ENCODE measurements around the gene NUDT8. TPM values are rescaled to one million over a fixed set of nuclear protein-coding genes. Genes with fewer than 3 reads are reported as not detected.

NUDT8 gene
- total RNA-seq, 1 donor from 2014 or later = 3.0 TPM

DNA sequence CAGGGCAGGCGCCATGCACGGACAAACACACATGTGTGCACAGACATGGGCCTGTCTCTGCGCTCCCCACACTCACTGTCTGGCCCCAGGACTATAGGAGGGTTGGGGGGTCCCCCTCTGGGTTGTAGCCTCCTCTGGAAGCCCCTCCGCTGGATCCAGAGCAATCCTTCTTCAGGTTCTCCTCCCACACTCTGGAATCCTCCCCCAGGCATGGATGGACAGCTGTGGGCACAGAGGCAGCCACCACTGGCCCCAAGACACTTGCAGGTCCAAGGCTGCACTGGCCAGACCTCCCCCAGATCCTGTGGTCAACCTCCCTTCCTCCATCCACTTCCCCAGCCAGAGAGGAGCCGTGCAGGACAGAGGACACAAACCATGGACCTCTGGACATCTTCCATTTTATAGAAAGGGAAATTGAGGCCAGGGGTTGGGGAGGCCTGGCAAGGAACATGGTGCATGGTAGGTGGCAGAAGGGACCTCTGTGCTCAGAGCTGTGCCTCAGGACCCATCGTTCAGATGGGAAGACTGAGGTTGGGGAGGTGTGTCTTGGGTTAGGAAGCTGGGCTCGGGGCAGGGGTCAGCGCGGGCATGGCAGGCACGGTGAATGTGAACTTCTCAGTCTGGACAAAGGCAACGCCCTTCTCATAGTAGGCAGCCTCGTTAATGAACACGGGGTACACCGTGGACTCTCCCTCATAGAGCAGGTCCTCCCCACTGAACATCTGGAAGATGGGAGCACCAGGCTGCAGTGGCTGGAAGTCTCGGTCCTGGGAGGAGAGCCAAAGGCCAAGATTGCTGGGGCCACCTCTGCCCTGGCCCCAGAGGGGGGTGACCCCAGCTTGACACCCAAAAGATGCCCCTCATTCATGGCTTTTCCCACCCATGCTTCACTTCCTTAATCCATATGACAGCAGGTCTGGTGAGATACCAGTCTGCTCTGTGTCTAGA is 12.7 kb upstream of the NUDT8 start:
- TF ChIP-seq EZH2 (IDR thresholded peaks at IDR 0.05; ENCODE audit: insufficient read depth, low read length) = no peak
- TF ChIP-seq, protein P1, sequence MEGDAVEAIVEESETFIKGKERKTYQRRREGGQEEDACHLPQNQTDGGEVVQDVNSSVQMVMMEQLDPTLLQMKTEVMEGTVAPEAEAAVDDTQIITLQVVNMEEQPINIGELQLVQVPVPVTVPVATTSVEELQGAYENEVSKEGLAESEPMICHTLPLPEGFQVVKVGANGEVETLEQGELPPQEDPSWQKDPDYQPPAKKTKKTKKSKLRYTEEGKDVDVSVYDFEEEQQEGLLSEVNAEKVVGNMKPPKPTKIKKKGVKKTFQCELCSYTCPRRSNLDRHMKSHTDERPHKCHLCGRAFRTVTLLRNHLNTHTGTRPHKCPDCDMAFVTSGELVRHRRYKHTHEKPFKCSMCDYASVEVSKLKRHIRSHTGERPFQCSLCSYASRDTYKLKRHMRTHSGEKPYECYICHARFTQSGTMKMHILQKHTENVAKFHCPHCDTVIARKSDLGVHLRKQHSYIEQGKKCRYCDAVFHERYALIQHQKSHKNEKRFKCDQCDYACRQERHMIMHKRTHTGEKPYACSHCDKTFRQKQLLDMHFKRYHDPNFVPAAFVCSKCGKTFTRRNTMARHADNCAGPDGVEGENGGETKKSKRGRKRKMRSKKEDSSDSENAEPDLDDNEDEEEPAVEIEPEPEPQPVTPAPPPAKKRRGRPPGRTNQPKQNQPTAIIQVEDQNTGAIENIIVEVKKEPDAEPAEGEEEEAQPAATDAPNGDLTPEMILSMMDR (IDR thresholded peaks at IDR 0.05; ENCODE audit: insufficient read depth, low read depth, low read length) = no peak
- H3K9me3 Mint-ChIP-seq (ENCODE audit: unreplicated experiment) = peaks cover 6% of the 10 kb centered on the region
- H3K27me3 Mint-ChIP-seq (ENCODE audit: low read depth, unreplicated experiment) = peaks cover 25% of the 10 kb centered on the region
- H3K27ac ChIP-seq (ENCODE audit: low read depth, low read length) = no peak overlapping the region
- no peaks in the 10 kb centered on the region for H3K36me3 ChIP-seq (ENCODE audit: insufficient read depth, low read length)
- DNase-seq (ENCODE audit: low read depth) (no peak), FAIRE-seq (no peak)
- H3K27me3 ChIP-seq (ENCODE audit: insufficient read depth, low read length) = peaks cover 2% of the 10 kb centered on the region
- no peak overlapping the region for H2AFZ ChIP-seq (ENCODE audit: low read depth, low read length)
- H3K4me2 ChIP-seq (ENCODE audit: low read length) = no peak overlapping the region
- H3K27ac Mint-ChIP-seq (ENCODE audit: unreplicated experiment) = peak overlapping the region; percentile 47
- H3K4me1 Mint-ChIP-seq (ENCODE audit: low read depth, unreplicated experiment) = no peaks in the 10 kb centered on the region
- no peak overlapping the region for H3K4me3 ChIP-seq (ENCODE audit: insufficient read depth, low read depth, low read length)
- no peak overlapping the region for H3K9ac ChIP-seq (ENCODE audit: low read length)
- no peaks in the 10 kb centered on the region for H3K79me2 ChIP-seq (ENCODE audit: insufficient read depth, low read length)
- no peaks in the 10 kb centered on the region for H3K36me3 Mint-ChIP-seq (ENCODE audit: low read depth, unreplicated experiment)
- H3K4me1 ChIP-seq (ENCODE audit: insufficient read depth, low read length) = no peaks in the 10 kb centered on the region
- H3K9me3 ChIP-seq (ENCODE audit: insufficient read depth, low read depth, low read length) = no peaks in the 10 kb centered on the region
- no peak overlapping the region for H3K4me3 Mint-ChIP-seq (ENCODE audit: unreplicated experiment)
- no peaks in the 10 kb centered on the region for H4K20me1 ChIP-seq (ENCODE audit: insufficient read depth, low read length)

DNA sequence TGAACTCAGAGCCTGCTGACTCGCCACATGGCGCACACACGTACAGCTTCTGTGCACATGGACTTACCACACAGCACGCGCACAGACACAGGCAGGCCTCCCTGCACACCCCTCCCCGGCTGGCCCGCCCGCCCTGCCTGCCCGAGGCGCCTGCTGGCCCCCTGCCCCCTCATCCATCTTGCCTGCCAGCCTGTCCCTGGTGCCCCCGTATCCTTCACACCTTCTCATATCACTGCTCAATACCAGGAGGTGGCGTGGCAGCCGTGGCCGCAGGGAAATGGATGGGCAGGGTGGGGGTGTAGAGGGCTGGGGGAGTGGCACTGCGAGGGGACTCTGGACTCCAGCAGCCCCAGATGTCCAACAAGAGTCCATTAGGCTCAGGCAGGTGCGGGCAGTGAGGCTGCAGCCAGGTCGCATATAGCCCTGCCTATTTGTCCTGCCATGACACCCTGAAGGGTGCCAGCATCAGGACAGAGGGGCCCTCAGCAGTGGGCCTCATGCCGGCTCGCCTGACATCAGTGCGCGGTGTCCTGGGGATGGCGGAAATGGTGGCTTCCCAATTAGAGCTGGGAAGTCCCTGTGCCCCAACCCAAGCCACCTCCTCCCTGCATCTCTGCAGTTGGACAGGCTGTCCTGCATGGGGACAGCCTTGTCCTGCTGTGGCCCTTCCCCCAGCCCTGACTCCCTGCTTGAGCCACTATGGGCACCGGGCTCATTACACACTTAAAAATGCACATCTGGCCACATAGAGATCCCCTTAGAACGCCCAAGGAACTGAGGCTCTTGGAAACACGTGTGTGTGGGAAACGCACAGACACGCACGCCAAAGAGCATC is 11.8 kb upstream of the NUDT8 start:
- Mint-ChIP-seq H3K27ac (ENCODE audit: unreplicated experiment) (no peak overlapping the region), H3K4me3 (ENCODE audit: unreplicated experiment) (no peak overlapping the region), H3K36me3 (ENCODE audit: low read depth, unreplicated experiment) (no peaks in the 10 kb centered on the region), H3K4me1 (ENCODE audit: low read depth, unreplicated experiment) (no peaks in the 10 kb centered on the region), H3K9me3 (ENCODE audit: unreplicated experiment) (peaks cover 8% of the 10 kb centered on the region), H3K27me3 (ENCODE audit: low read depth, unreplicated experiment) (peaks cover 25% of the 10 kb centered on the region)
- no peak for FAIRE-seq
- H3K4me3 ChIP-seq (ENCODE audit: insufficient read depth, low read depth, low read length) = no peak overlapping the region
- no peaks in the 10 kb centered on the region for H3K36me3 ChIP-seq (ENCODE audit: insufficient read depth, low read length)
- TF ChIP-seq, protein P1 (IDR thresholded peaks at IDR 0.05; ENCODE audit: insufficient read depth, low read depth, low read length) = no peak
- TF ChIP-seq EZH2 (IDR thresholded peaks at IDR 0.05; ENCODE audit: insufficient read depth, low read length) = no peak
- no peak for DNase-seq (ENCODE audit: low read depth)
- no peak overlapping the region for H3K4me2 ChIP-seq (ENCODE audit: low read length)
- H3K9me3 ChIP-seq (ENCODE audit: insufficient read depth, low read depth, low read length) = no peaks in the 10 kb centered on the region
- H4K20me1 ChIP-seq (ENCODE audit: insufficient read depth, low read length) = no peaks in the 10 kb centered on the region
- H3K9ac ChIP-seq (ENCODE audit: low read length) = no peak overlapping the region
- peaks cover 2% of the 10 kb centered on the region for H3K27me3 ChIP-seq (ENCODE audit: insufficient read depth, low read length)
- no peaks in the 10 kb centered on the region for H3K4me1 ChIP-seq (ENCODE audit: insufficient read depth, low read length)
- no peak overlapping the region for H3K27ac ChIP-seq (ENCODE audit: low read depth, low read length)
- H3K79me2 ChIP-seq (ENCODE audit: insufficient read depth, low read length) = no peaks in the 10 kb centered on the region
- no peak overlapping the region for H2AFZ ChIP-seq (ENCODE audit: low read depth, low read length)

All from astrocyte (in vitro differentiated cells and primary cell).